ENCODE results near the gene TMEM19.

Gene TMEM19

GRCh38 chr12:71685914-71686657, at the start of gene TMEM19:
TMEM19 (plus strand) TSS chr12:71686082; CDS start chr12:71686681, 599 bp downstream.
- DNase-seq (ENCODE audit: low spot score): peak; percentile 87
- peak; percentile 64 for TF ChIP-seq CTCF (IDR thresholded peaks at IDR 0.05; ENCODE audit: extremely low read depth, insufficient read depth, missing control alignments)
- in situ Hi-C loops (cut with MboI; ENCODE audit: low pct_unique_long_range_greater_than_20kb, low sequenced_read_pairs, unreplicated experiment): no loop called here

- peak; percentile 73 for TF ChIP-seq CTCF (IDR thresholded peaks at IDR 0.05; ENCODE audit: extremely low read depth, insufficient read depth, missing control alignments)
- in situ Hi-C loops (cut with MboI; ENCODE audit: low pct_unique_long_range_greater_than_20kb, low sequenced_read_pairs, unreplicated experiment): no loop called here
- DNase-seq (ENCODE audit: low spot score): peak; percentile 42
Observed at GRCh38 chr12:71636704-71637115, 49.2 kb upstream of the TMEM19 start.

GRCh38 chr12:71638499-71638898, 47.4 kb upstream of the TMEM19 start:
- DNase-seq (ENCODE audit: low spot score): no peak
- TF ChIP-seq CTCF (IDR thresholded peaks at IDR 0.05; ENCODE audit: extremely low read depth, insufficient read depth, missing control alignments): no peak
- in situ Hi-C loops (cut with MboI; ENCODE audit: low pct_unique_long_range_greater_than_20kb, low sequenced_read_pairs, unreplicated experiment): no loop called here

- peak; percentile 43 for TF ChIP-seq CTCF (IDR thresholded peaks at IDR 0.05; ENCODE audit: extremely low read depth, insufficient read depth, missing control alignments)
- no peak for DNase-seq (ENCODE audit: low spot score)
- in situ Hi-C loops (cut with MboI; ENCODE audit: low pct_unique_long_range_greater_than_20kb, low sequenced_read_pairs, unreplicated experiment): no loop called here
Observed at GRCh38 chr12:71639341-71639760, 46.5 kb upstream of the TMEM19 start.

- TF ChIP-seq CTCF (IDR thresholded peaks at IDR 0.05; ENCODE audit: extremely low read depth, insufficient read depth, missing control alignments): no peak
- in situ Hi-C loops (cut with MboI; ENCODE audit: low pct_unique_long_range_greater_than_20kb, low sequenced_read_pairs, unreplicated experiment): no loop called here
Observed at GRCh38 chr12:71640316-71640715, 45.6 kb upstream of the TMEM19 start.

GRCh38 chr12:71641390-71641789, 44.5 kb upstream of the TMEM19 start:
- no peak for DNase-seq (ENCODE audit: low spot score)
- TF ChIP-seq CTCF (IDR thresholded peaks at IDR 0.05; ENCODE audit: extremely low read depth, insufficient read depth, missing control alignments): no peak
- in situ Hi-C loops (cut with MboI; ENCODE audit: low pct_unique_long_range_greater_than_20kb, low sequenced_read_pairs, unreplicated experiment): no loop called here

More at GRCh38 chr12:71640316-71640715, 45.6 kb upstream of the TMEM19 start:
- no peak for DNase-seq (ENCODE audit: low spot score)

Data from GM13977 (cell line).